H1 (cell line): ENCODE measurements around the gene WDR43. TPM values are rescaled to one million over a fixed set of nuclear protein-coding genes. Genes with fewer than 3 reads are reported as not detected.

Source experiments
- CTCF ChIA-PET: fragments of 300-600 bp; sonication (Branson Sonifier 250); formaldehyde crosslinking; loops from one replicate; lab custom pipeline; 2021; ENCODE audit not compliant: partially characterized antibody; lab: Charles Lee
- POLR2A ChIA-PET: fragments of 300-600 bp; sonication (Branson Sonifier 250); formaldehyde crosslinking; loops from one replicate; lab custom pipeline; 2021; ENCODE audit warnings: inconsistent platforms; ENCODE audit not compliant: partially characterized antibody; lab: Charles Lee
- DNase-seq, 2 experiments: peaks; one replicate each; pipeline versions ENCODE4 v3.0.0 to v3.0.0-alpha.2; 2010 to 2022; ENCODE audit warnings: low spot score in 2 of 2, low read depth in 1 of 2, mixed read lengths in 1 of 2
- FAIRE-seq: peaks from 2 replicates; lab custom pipeline; 2011; peaks lifted over from hg19 to GRCh38; lab: Jason Lieb, UNC
- H2AFZ ChIP-seq: 2 replicates; pipeline ENCODE4 v1.8.1; 2012; ENCODE audit warnings: low read length, inconsistent platforms
- H2AK5ac ChIP-seq: 2 replicates; pipeline ENCODE4 v1.6.1; 2013; ENCODE audit warnings: low read depth, low read length
- H2BK120ac ChIP-seq: replicated peaks from 2 replicates; pipeline ENCODE3; 2013; ENCODE audit warnings: low read depth, low read length, inconsistent platforms
- H2BK12ac ChIP-seq: 2 replicates; pipeline ENCODE4 v1.6.1; 2013; ENCODE audit warnings: low read depth, low read length
- H2BK15ac ChIP-seq: 2 replicates; pipeline ENCODE4 v1.6.1; 2013; ENCODE audit warnings: low read length
- H2BK20ac ChIP-seq: 2 replicates; pipeline ENCODE4 v1.6.1; 2013; ENCODE audit warnings: low read length
- H2BK5ac ChIP-seq: 2 replicates; pipeline ENCODE4 v1.6.1; 2013; ENCODE audit warnings: low read depth, low read length
- H3K14ac ChIP-seq: 2 replicates; pipeline ENCODE4 v1.6.1; 2013; ENCODE audit warnings: inconsistent platforms; ENCODE audit not compliant: insufficient read length
- H3K18ac ChIP-seq: 2 replicates; pipeline ENCODE4 v1.6.1; 2013; ENCODE audit warnings: low read length; ENCODE audit errors: extremely low read depth
- H3K23ac ChIP-seq: 2 replicates; pipeline ENCODE4 v1.6.1; 2013; ENCODE audit warnings: inconsistent platforms; ENCODE audit not compliant: insufficient read length
- H3K23me2 ChIP-seq: 2 replicates; pipeline ENCODE4 v1.6.1; 2013; ENCODE audit warnings: low read depth, low read length
- H3K27ac ChIP-seq: 2 replicates; pipeline ENCODE4 v1.6.1; 2011; ENCODE audit warnings: low read depth, low read length, inconsistent platforms
- H3K27me3 ChIP-seq, 4 experiments: replicated peaks in 1 of 4; 1 replicate in 1 of 4; 2 replicates in 3 of 4; pipeline versions ENCODE4 v1.6.1 to v1.8.1; 2011 to 2013; ENCODE audit warnings: low read length in 3 of 4, mild to moderate bottlenecking in 3 of 4, inconsistent platforms in 2 of 4, mixed read lengths in 2 of 4, moderate library complexity in 1 of 4; ENCODE audit not compliant: control insufficient read depth in 3 of 4, insufficient read depth in 3 of 4; ENCODE audit errors: extremely low read depth in 1 of 4
- H3K36me3 ChIP-seq, 4 experiments: 2 replicates each; pipeline versions ENCODE4 v1.6.1 to v1.8.1; 2011 to 2013; ENCODE audit warnings: mild to moderate bottlenecking in 4 of 4, low read length in 3 of 4, moderate library complexity in 2 of 4, control low read depth in 1 of 4, inconsistent platforms in 1 of 4; ENCODE audit not compliant: insufficient read depth in 4 of 4, control insufficient read depth in 2 of 4
- H3K4ac ChIP-seq: replicated peaks from 2 replicates; pipeline ENCODE3; 2013; ENCODE audit warnings: low read length, low read depth, mixed read lengths, inconsistent platforms; ENCODE audit not compliant: insufficient read length
- H3K4me1 ChIP-seq, 4 experiments: replicated peaks in 1 of 4; 1 replicate in 1 of 4; 2 replicates in 3 of 4; pipeline versions ENCODE4 v1.6.1 to v1.8.1; 2011 to 2013; ENCODE audit warnings: low read length in 3 of 4, inconsistent platforms in 2 of 4, mixed read lengths in 1 of 4; ENCODE audit not compliant: insufficient read depth in 4 of 4, control insufficient read depth in 3 of 4
- H3K4me2 ChIP-seq, 2 experiments: 2 replicates each; pipeline versions ENCODE4 v1.6.1 to v1.8.1; 2011 to 2013; ENCODE audit warnings: low read depth in 2 of 2, low read length in 2 of 2, control low read depth in 1 of 2, inconsistent platforms in 1 of 2, mild to moderate bottlenecking in 1 of 2; ENCODE audit not compliant: insufficient read depth in 1 of 2
- H3K4me3 ChIP-seq, 4 experiments: fragments of 200-600, 300-600 bp in 1 of 4; sonication (generic), shearing (Covaris generic), sonication (Bioruptor Twin) in 1 of 4; 2 replicates each; pipeline versions ENCODE4 v1.5.1 to v1.8.1; 2011 to 2016; ENCODE audit warnings: low read length in 4 of 4, low read depth in 3 of 4, control low read depth in 2 of 4, inconsistent platforms in 2 of 4, mild to moderate bottlenecking in 2 of 4, mixed read lengths in 1 of 4, moderate library complexity in 1 of 4; ENCODE audit not compliant: insufficient read depth in 2 of 4; ENCODE audit errors: extremely low read depth in 1 of 4
- H3K56ac ChIP-seq: replicated peaks from 2 replicates; pipeline ENCODE3; 2013; ENCODE audit warnings: low read depth, mild to moderate bottlenecking, mixed read lengths, low read length, inconsistent platforms; ENCODE audit not compliant: insufficient read length
- H3K79me1 ChIP-seq: 2 replicates; pipeline ENCODE4 v1.6.1; 2013; ENCODE audit warnings: low read depth, low read length, control low read depth
- H3K79me2 ChIP-seq, 2 experiments: 2 replicates each; pipeline versions ENCODE4 v1.6.1 to v1.8.1; 2012 to 2013; ENCODE audit warnings: low read length in 2 of 2, mild to moderate bottlenecking in 2 of 2, inconsistent platforms in 1 of 2; ENCODE audit not compliant: insufficient read depth in 2 of 2, control insufficient read depth in 1 of 2
- H3K9ac ChIP-seq, 4 experiments: replicated peaks in 1 of 4; 1 replicate in 1 of 4; 2 replicates in 3 of 4; pipeline versions ENCODE4 v1.6.1 to v1.8.1; 2011 to 2013; ENCODE audit warnings: low read depth in 3 of 4, low read length in 3 of 4, control low read depth in 2 of 4, mild to moderate bottlenecking in 2 of 4, moderate library complexity in 2 of 4, inconsistent platforms in 1 of 4; ENCODE audit errors: extremely low read depth in 1 of 4
- H3K9me3 ChIP-seq, 2 experiments: 2 replicates each; pipeline versions ENCODE4 v1.6.1 to v1.8.1; 2012 to 2013; ENCODE audit warnings: mild to moderate bottlenecking in 2 of 2, moderate library complexity in 2 of 2, control low read depth in 1 of 2, inconsistent platforms in 1 of 2, low read depth in 1 of 2, low read length in 1 of 2, mixed read lengths in 1 of 2; ENCODE audit not compliant: insufficient read depth in 2 of 2
- H4K20me1 ChIP-seq, 2 experiments: replicated peaks in 1 of 2; 2 replicates each; pipeline versions ENCODE3 to v1.8.1; 2011 to 2013; ENCODE audit warnings: inconsistent platforms in 2 of 2, low read length in 2 of 2, mild to moderate bottlenecking in 1 of 2; ENCODE audit not compliant: insufficient read depth in 2 of 2, control insufficient read depth in 1 of 2
- H4K5ac ChIP-seq: 2 replicates; pipeline ENCODE4 v1.6.1; 2013; ENCODE audit warnings: low read length, low read depth, mixed read lengths, inconsistent platforms; ENCODE audit not compliant: insufficient read length
- H4K8ac ChIP-seq: 2 replicates; pipeline ENCODE4 v1.8.0; 2013; ENCODE audit warnings: mild to moderate bottlenecking, moderate library complexity, low read length, inconsistent platforms; ENCODE audit not compliant: insufficient read depth; ENCODE audit errors: extremely low read depth
- H4K91ac ChIP-seq: replicated peaks from 2 replicates; pipeline ENCODE3; 2013; ENCODE audit warnings: low read length, mixed read lengths, inconsistent platforms; ENCODE audit not compliant: insufficient read length
- BACH1 ChIP-seq: IDR thresholded peaks from 2 replicates; pipeline ENCODE4 v1.6.1; 2012; ENCODE audit warnings: low read length, improper control_type of control experiment
- EGR1 ChIP-seq: IDR thresholded peaks from 2 replicates; pipeline ENCODE4 v1.6.1; 2011; ENCODE audit warnings: low read depth, low read length, borderline replicate concordance
- GTF2F1 ChIP-seq: IDR thresholded peaks from 2 replicates; pipeline ENCODE4 v1.6.1; 2012; ENCODE audit warnings: low read depth, low read length, improper control_type of control experiment, borderline replicate concordance
- WGBS, 2 experiments: shearing (Covaris generic) in 1 of 2; methylation state at CpG; one replicate each; pipeline versions ENCODE4 v1.1.6 to v1.1.7; 2013 to 2015; ENCODE audit warnings: low lambda C conversion rate in 2 of 2, mixed read lengths in 2 of 2, inconsistent platforms in 1 of 2, low coverage in 1 of 2, missing lambda C conversion rate in 1 of 2; ENCODE audit not compliant: insufficient replicate concordance in 2 of 2, insufficient coverage in 1 of 2, insufficient read length in 1 of 2; ENCODE audit errors: extremely low coverage in 1 of 2, missing lambda C conversion rate in 1 of 2; 5-methylcytosine and 5-hydroxymethylcytosine counted together
- polyA plus RNA-seq, 7 experiments: library from polyadenylated mRNA; depleted of rRNA in 3 of 7; stranded (reverse) in 5 of 7; unstranded in 2 of 7; fragments of >200 nt in 5 of 7; fragments of 200-250 nt in 2 of 7; gene quantifications; 1 replicate in 5 of 7; 2 replicates in 1 of 7; 4 replicates in 1 of 7; pipeline versions ENCODE4 v1.2.1 to v1.2.3, GENCODE V29; 2011 to 2013; ENCODE audit warnings: missing spikeins in 2 of 7, mixed read lengths in 2 of 7
- total RNA-seq: library from RNA; stranded (reverse); fragmentation: NEBNext Ultra II Directional; extraction: Animal tissue kit (Norgen Biotek cat#: 25700); gene quantifications from 2 replicates; pipeline ENCODE4 v1.2.1, GENCODE V29; 2021
- TF ChIP-seq, protein P1 (sequence below): IDR thresholded peaks from 2 replicates; pipeline ENCODE4 v1.6.1; 2011; ENCODE audit warnings: low read length, improper control_type of control experiment
- TF ChIP-seq, protein P2 (sequence below): IDR thresholded peaks from 2 replicates; pipeline ENCODE4 v1.6.1; 2012; ENCODE audit warnings: inconsistent platforms

WDR43 gene
- total and polyA plus RNA-seq, 2 of the 8 experiments (the other 6 are each of a cell fraction or from before 2014, with no cell fraction given): 57.8 to 142 TPM

DNA sequence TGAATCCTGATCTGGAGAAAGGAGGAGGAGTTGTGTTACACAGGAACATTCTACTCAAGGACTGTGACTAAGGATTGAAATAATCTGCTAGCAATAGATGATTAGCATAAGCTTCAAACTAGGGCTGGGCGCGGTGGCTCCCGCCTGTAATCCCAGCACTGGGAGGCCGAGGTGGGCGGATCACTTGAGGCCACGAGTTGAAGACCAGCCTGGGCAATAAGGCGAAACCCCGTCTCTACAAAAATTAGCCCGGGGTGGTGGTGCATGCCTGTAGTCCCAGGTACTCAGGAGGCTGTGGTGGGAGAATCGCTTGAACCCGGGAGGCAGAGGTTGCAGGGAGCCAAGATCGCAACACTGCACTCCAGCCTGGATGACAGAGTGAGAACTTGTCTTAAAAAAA lies 25.9 kb upstream of the WDR43 start:
- Histone ChIP-seq H4K91ac (no peak overlapping the region), H3K36me3 (peaks cover 0 to 11% (median 0%) of the 10 kb centered on the region in 4 experiments; a peak in 1 of 8 replicates), H3K56ac (no peak overlapping the region), H4K8ac (no peak overlapping the region), H4K5ac (no peak overlapping the region), H3K9me3 (no peaks in the 10 kb centered on the region), H2BK120ac (no peak overlapping the region), H3K4me2 (peak overlapping the region; percentile 58 to 90; a peak in 3 of 4 replicates), H3K27me3 (no peaks in the 10 kb centered on the region), H3K23me2 (0 out of 2 replicates have a peak, but pooled peaks cover 6% of the 10 kb centered on the region), H2AK5ac (no peak overlapping the region), H3K4ac (no peak overlapping the region), H2AFZ (no peak overlapping the region), H2BK20ac (no peak overlapping the region), H3K4me3 (peak overlapping the region; percentile 11 to 86 (median 46); a peak in 5 of 8 replicates), H2BK12ac (no peak overlapping the region), H4K20me1 (peaks cover 0 to 1% of the 10 kb centered on the region in 2 experiments), H3K9ac (no peak overlapping the region; a peak in 1 of 7 replicates), H3K79me2 (peaks cover 5 to 40% of the 10 kb centered on the region in 2 experiments), H3K23ac (no peak overlapping the region), H3K14ac (no peak overlapping the region), H3K18ac (no peak overlapping the region), H3K79me1 (0 out of 2 replicates have a peak, but pooled peaks cover 4% of the 10 kb centered on the region), H2BK15ac (no peak overlapping the region), H3K4me1 (no peaks in the 10 kb centered on the region; a peak in 1 of 7 replicates), H2BK5ac (no peak overlapping the region), H3K27ac (no peak overlapping the region)
- 88% methylated on average over 12 of the region's 12 CpGs; no CpG with 5 or more reads in 1 of the 2 experiments for WGBS, 2 experiments
- DNase-seq (no peak), FAIRE-seq (no peak)
- ChIA-PET POLR2A (interaction anchor here (1.3 to 4.0 kb wide), 5 partner anchors 8 to 45 kb away, joined by 4 to 63 read pairs (median 6); partner anchors contain the start of gene WDR43), CTCF (interaction anchor here (2.7 kb wide), 1 partner anchor 28 kb away, joined by 9 read pairs; no protein-coding TSS in a partner anchor)
- TF ChIP-seq BACH1 (no peak), GTF2F1 (no peak), EGR1 (no peak)
- TF ChIP-seq, protein P1, sequence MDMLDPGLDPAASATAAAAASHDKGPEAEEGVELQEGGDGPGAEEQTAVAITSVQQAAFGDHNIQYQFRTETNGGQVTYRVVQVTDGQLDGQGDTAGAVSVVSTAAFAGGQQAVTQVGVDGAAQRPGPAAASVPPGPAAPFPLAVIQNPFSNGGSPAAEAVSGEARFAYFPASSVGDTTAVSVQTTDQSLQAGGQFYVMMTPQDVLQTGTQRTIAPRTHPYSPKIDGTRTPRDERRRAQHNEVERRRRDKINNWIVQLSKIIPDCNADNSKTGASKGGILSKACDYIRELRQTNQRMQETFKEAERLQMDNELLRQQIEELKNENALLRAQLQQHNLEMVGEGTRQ: no peak
- TF ChIP-seq, protein P2, sequence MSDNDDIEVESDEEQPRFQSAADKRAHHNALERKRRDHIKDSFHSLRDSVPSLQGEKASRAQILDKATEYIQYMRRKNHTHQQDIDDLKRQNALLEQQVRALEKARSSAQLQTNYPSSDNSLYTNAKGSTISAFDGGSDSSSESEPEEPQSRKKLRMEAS: no peak
